HG03565 (cell line): ENCODE measurements around the gene CCDC63.
"Not testable (repeated sequence)": the region's sequence is repeated elsewhere in the genome, so short reads cannot be mapped to it uniquely, and the experiment has no call there.

Source experiments
- ATAC-seq: cut with Tn5 transposase; IDR thresholded peaks from one replicate; pipeline ENCODE4 v1.9.1; 2021; ENCODE audit warnings: mild to moderate bottlenecking, moderate library complexity; ENCODE audit not compliant: unreplicated experiment

Gene CCDC63

GRCh38 chr12:110844131-110844530 lies 2.7 kb upstream of the CCDC63 start:
- ATAC-seq = no peak

DNA sequence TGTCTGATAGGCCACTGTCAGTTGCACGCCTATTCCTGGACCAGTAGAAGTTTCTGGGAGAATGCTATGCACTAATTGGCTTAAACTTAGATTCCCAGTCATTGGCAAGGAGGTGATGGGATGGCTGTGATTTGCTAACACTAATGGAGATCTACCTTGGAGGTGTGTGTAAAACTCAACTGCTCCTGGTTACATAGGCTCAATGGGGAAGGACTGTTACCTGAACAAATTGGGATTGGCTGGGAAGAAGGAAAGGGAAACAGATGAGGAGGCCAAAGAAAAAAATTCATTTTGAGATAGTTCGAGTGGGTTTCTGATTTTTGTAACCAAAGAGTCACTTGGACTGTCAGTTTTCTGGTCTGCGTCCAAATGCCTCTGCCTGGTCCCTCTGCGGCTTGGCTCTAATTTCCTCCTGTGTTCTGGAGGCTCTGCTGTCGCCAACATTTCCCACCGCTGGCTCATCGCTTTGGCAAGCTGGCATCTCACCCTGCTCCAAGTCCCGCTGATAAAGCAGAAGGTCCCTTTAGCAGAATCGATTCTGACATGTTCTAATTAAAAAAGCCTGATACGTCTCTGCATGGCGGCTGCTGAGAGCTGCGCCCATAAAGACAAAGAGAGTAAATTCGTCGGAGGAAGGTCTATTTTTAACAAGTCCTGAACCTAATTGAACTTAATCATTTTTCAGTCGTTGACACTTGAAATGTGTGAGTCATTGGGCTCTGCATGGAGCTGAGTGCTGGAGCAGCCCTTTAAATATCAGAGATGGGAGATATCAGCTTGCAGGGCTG lies 2.0 kb upstream of the CCDC63 start:
- no peak for ATAC-seq

GRCh38 chr12:110845339-110845682 lies 1.5 kb upstream of the CCDC63 start:
- no peak for ATAC-seq

GRCh38 chr12:110848314-110848923 lies 1.6 kb downstream of the CCDC63 start:
- no peak for ATAC-seq

DNA sequence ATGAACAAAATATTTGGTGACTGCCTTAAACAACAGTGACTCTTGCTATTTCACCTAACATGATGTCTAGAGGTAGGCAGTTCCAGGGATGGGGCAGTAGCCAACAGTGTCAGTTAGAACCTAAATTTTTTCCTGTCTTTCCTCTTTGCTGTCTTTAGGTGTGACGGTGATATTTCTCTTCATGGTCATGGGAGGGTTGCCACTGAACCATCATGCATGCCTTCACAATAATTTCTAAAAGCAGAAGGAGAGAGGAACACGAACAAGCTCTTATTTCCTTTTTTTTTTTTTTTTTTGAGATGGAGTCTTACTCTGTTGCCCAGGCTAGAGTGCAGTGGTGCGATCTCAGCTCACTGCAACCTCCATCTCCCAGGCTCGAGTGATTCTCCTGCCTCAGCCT lies 2.4 kb downstream of the CCDC63 start:
- no peak for ATAC-seq

- ATAC-seq = no peak
These were observed 3.1 kb downstream of the CCDC63 start for GRCh38 chr12:110849748-110850403.

GRCh38 chr12:110850762-110851161 lies 4.0 kb downstream of the CCDC63 start:
- no peak for ATAC-seq

DNA sequence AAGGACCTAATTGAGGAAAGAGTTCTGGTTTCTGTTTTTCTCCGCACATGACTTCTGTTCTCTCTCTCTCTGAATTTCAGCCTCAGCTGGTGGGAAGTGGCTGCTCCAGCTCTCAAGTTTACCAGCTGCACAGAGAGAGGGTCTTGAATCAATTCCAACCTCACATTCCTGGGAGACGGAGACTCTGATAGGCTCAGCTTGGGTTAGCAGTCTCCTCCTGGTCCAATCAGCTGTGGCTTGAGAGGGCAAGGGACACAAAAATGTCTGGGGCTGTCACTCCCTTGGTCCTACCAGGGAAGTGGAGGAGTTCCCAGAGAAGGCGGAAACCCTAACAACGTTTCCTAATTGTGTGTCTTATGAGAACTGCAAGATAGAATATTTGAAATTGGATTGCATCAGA lies 7.0 kb downstream of the CCDC63 start:
- ATAC-seq = no peak

- no peak for ATAC-seq
These were observed 9.8 kb downstream of the CCDC63 start for GRCh38 chr12:110856542-110856941.

GRCh38 chr12:110857528-110857927 lies 10.7 kb downstream of the CCDC63 start:
- ATAC-seq = no peak

GRCh38 chr12:110857954-110858353 lies 11.2 kb downstream of the CCDC63 start:
- not testable (repeated sequence) for ATAC-seq

DNA sequence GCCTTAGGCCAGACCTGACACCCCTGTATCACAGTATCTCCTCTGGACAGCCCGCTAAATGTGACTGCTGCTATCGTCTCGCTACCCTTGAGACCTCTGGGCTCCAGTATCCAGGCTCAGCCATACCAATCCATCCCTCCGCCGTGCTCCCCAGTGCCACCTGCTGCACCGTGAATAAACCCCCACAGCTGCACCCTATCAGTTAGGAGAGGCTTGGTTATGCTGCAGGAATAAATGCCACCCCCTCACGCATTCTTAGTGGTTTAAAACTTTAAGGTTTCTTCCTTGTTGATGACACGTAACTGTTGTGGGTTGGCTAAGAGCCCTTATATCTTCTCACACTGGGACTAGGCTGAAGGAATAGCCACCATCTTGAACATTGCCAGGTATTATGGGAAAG lies 12.1 kb downstream of the CCDC63 start:
- ATAC-seq = no peak

- ATAC-seq = no peak
These were observed 14.1 kb downstream of the CCDC63 start for GRCh38 chr12:110860833-110861296.

DNA sequence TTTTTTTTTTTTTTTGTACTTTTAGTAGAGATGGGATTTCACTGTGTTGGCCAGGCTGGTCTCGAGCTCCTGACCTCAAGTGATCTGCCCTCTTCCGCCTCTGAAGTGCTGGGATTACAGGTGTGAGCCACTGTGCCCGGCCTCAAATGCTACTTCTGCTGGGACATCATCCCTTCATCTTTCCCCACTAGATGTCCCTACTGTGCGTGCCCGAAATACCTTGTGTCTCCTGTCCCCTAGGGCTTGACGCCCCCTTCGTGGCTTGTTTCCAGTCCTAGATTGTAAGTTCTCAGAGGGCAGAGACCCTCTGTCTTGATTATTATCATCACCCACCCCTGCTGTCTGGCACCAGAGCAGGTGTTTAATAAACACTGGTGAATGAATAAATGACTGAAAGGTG lies 14.9 kb downstream of the CCDC63 start:
- ATAC-seq = no peak

DNA sequence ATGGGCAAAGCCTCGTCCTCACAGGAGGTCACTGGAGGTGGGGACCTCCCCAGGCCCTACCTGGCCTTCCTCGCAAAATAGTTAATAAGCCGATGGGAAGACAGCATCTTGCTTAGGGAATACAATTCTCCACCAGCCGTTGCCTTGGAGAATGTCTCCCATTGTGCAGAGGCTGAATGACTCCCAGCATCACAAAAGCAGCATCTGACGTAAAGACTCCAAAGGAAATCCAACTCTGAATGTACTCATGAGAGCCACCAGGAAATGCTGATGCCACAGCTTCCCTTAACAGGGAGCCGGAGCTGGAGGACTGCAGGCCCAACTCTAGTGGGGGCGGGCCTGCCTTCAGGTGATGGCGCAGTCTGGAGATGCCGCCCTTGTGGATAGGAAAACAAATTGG lies 15.5 kb downstream of the CCDC63 start:
- ATAC-seq = no peak

DNA sequence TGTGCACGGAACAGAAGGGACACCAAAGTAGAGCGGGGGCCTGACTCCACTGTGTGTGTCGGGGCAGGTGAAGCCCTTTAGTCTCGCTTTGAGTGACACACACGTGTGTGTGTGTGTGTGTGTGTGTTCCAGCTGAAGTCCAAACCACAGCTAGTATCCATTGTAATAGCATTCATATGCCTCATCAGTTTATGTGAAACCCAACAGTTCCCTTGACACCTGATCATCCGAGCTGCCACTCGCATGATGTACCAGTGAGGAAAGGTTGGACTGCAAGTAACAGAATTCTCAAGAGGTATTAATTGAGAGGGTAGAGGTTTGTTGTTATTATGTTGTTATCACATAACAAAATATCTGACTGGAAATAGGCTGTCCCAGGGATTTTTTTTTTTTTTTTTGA lies 16.4 kb downstream of the CCDC63 start:
- ATAC-seq = no peak

- no peak for ATAC-seq
These were observed 18.7 kb downstream of the CCDC63 start for GRCh38 chr12:110865521-110865920.

DNA sequence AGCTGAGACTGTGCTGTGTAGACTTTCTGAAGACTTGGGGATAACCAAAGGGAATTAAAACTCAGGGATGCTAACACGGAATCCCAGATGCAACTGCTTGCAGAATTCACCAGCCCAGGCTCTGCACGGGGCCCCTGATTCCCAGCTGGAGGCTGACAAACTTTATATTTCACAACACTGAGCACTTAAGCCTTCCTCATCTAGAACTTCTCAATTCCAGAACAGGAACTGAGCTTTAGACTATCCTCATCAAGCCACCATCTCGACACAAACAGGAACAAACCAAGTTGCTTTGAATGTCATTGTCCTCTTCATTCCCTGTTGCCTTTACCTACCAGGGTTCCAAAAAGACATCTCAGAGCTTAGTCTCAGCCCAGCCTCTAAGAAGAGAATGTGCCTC lies 22.2 kb downstream of the CCDC63 start:
- no peak for ATAC-seq

DNA sequence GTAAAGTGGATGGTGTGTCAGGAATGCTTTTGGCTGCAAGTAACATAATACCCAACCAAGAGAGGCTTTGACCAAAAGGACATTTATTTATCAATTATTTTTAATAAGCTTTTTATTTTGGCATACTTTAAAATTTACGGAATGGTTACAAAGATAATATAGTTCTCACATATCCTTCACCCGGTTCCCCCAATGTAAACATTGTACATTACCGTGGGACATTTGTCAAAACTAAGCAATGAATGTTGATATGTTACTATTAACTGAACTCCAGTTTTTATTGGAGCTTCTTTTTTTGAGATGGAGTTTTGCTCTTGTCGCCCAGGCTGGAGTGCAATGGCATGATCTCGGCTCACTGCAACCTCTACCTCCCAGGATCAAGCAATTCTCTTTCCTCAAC lies 23.0 kb downstream of the CCDC63 start:
- no peak for ATAC-seq

GRCh38 chr12:110872100-110872499 lies 25.3 kb downstream of the CCDC63 start:
- no peak for ATAC-seq

DNA sequence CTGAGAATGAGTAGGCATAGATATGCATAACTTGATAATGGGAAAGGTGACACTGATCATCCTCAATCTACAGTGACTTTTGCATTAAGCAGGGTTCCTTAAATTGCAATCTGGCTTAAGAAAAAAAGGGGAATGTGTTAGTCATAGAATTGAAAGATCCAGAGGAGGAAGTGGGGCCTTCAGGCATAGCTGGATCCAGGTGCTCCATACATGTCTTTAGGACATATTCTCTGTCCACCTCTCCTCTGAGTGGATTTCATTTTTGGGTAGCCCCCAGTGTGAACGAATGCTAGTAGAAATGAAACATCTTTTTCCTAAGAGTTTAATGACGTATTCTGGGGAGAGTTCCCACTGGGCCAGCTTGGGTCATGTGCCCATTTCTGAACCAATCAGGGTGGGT lies 27.6 kb downstream of the CCDC63 start:
- ATAC-seq = no peak

GRCh38 chr12:110874781-110875180 lies 28.0 kb downstream of the CCDC63 start:
- ATAC-seq = no peak
